Measurements from ENCODE around the gene CHAF1A.
A peak's percentile ranks its signal among the peaks of the same experiment; 100 is the strongest.

CHAF1A gene

DNA sequence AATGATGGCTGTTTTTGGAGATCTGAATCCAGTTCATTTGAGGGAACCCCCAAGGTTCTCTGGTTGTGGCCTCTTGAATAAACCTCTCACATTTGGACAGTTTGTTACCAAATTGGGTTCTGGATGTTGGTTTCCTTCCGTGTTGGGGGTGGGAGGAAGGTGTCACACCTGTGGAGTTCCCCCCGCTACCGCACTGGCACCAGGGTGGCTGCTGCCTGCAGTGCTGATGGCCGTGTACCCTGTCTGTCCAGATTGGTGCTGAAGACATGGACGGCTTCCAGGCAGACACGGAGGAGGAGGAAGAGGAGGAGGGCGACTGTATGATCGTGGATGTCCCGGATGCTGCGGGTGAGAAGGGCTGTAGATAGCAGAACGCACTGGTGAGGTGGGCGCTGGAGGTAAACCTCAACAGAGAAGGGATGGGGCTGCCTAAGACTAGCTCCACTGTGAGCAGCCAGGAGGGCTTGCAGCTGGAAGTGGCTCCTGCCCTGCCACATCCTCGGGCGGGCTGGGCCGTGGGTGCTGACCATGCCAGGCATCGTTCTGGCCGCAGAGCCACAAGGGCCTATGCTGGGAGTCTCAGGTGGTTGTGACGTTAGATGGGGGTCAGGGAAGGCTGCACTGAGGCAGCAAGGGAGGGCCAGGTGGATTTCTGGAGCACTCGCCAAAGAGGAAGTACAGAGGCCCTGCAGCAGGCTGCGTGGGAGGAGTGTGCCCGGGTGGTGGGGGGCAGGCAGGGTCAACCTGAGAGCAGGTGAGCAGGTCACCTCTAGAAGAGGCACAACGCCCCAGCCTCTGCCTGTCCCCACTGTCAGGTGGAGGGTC is 39.8 kb downstream of the CHAF1A start:
- no peak for DNase-seq (ENCODE audit: low spot score)

DNA sequence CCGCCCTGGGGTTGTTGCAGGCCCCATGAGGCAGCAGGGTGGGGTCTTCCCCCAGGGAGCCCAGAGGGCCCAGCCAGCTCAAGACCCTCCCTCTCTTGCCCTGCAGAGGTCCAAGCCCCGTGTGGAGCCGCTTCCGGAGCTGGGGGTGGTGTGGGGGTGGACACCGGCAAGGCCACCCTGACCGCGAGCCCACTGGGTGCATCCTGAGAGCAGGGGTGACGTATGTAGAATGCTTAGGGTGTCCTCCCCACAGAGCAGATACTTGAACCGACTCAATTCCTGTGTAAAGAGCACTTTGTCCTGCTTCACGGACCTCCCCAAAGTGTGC is 40.3 kb downstream of the CHAF1A start:
- DNase-seq (ENCODE audit: low spot score) = no peak

DNA sequence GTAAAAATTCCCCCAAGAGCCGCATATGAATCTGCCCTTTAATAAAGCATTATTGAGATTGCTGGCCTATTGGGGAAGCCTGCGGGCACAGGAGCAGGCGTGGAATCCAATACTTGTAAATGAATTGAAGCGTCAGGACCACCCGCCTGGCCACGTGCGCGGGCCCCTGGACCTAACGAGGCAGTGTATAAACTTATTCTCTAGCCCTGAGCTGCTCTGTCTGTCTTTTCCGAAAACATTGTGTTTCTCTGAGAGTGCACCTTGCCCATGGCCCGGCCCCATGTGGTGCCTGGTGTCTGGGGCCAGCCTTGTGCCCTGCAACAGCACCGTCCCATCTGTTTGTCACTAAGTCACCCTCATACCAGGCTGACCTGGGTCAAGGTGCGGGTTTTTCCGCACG is 40.7 kb downstream of the CHAF1A start:
- DNase-seq (ENCODE audit: low spot score) = no peak

DNA sequence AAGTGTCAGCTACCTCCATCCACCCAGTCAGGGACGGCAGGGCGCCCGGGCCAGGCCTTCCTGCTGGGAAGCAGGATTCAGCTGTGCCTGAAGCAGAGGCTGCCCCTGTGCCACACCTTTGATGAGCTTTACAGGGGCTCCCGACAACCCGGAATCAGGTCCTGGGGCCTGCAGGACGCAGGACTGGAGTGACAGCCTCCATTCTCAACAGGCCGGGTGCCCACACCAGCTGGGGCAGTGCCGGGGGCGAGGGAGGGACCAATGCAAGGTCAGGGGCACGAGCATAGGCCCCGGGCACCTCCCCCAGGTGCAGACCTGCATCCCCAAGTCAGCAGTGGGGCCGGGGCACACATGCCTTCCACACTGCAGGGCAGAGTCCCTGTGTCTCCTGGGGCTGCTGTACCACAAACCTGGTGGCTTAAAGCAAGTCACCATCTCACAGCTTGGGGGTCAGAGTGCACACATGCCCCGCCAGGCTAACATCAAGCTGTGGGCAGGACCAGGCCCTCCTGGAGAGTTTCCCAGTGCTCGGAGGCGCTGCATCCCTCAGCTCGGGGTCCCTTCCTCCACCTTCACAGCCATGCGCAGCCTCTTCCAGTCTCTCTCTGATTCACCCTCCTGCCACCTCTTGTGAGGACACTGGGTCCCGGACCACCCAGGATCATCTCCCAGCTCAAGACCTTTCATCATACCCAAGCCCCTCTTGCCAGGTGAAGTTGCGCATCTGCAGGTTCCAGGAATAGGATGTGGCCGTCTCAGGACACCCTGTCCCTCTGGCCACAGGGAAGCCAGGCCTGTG is 41.7 kb downstream of the CHAF1A start:
- DNase-seq (ENCODE audit: low spot score) = no peak

DNA sequence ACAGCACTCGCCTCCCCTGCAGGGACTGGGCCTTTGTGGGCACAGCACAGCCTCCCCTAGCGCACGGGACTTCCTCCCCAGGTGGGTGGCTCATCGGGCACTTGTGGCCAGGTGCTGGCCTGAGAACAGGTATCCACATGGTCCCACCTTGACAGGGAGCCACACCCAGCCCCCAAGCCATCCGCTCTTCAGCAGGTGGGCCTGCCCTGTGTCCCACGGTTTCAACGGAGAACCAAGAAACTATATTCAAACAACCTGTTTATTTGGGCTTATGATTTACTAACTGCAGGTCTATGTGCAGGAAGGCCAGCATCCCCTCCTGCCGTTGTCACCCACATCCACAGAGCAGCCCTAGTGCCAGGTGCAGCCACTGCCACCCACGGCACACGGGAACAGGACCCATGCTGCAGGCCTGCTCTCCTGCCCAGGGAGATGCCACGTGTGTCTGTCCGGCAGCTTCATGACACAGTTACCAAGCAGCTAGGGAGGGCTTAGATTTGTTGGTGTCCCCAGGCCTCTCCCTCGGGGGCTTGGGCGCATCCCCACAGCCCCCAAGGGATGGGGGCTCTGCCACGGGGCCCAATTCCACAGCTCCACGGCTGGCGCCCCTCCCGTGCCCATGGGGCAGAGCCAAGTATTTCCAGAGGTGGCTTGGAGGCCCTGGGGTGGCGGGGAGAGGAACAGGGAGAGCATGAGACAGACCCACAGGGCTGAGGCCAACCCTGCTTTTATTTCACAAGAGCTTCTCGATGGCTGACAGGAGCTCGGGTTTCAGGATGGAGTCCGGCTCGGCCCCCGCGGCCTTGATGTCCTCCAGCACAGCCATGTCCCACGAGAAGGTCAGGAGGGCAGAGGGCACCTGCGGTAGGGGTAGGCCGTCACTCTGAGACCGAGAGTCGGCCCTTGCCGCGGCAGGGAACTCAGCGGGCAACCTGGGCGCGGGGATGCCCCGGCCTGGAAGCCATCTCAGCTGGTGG is 42.6 kb downstream of the CHAF1A start:
- no peak for DNase-seq (ENCODE audit: low spot score)

DNA sequence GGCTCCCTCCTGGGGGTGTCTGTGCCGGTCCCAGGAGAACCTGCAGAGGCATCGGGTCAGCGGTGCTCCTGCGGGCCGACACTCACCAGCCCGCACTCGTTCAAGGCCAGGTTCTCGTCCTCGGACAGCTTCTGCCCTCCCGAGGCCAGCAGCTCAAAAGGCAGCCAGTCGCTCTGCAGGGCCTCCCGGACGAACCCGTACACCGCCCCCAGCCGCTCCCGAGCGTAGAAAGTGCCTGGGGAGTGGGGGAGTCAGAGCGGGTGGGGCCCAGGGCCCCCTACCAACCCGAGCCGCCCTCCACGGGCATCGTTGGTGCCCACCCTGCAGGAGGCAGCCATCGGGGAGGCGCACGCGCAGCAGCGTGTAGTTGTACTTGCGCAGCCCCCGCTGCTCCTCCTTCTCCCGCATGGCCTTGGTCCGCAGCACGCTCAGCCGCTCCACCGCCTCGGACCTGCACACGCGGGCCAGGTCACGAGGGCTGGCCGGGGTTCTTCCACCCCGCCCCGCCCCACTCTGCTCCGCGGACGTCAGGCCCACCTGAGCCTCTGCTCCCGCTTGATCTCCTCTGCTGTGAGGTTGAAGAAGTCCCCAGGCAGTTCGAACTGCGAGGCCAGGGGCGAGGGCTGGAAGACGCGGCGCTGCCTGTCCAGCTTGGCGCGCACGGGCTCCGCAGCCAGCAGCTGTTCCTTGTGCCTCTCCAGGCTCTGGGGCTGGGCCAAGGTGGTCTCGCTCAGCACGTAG is 43.7 kb downstream of the CHAF1A start:
- no peak for DNase-seq (ENCODE audit: low spot score)

DNA sequence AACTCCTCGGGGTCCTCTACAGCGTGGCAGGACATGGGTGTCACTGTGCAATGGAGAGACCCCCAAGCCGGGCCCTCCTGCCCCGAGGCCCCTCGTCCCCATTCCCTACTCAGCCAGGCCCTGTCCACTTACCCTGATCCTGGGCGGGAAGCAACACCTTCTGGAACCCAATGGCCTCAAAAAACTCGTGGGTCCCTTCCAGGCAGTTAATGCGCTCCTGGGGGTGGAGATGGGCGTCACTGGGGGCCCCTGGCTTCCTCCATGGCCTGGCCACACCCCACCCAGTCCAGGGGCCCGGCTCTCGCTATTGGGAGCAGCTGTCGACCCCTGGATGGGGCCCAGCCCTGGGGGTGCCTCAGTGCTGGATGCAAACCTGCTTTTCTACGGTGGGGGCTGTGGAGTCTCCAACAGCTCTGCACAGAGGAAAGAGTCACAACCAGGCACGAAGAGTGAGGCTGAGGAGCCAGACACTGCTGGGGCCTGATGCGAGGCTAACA is 44.3 kb downstream of the CHAF1A start:
- DNase-seq (ENCODE audit: low spot score) = no peak

DNA sequence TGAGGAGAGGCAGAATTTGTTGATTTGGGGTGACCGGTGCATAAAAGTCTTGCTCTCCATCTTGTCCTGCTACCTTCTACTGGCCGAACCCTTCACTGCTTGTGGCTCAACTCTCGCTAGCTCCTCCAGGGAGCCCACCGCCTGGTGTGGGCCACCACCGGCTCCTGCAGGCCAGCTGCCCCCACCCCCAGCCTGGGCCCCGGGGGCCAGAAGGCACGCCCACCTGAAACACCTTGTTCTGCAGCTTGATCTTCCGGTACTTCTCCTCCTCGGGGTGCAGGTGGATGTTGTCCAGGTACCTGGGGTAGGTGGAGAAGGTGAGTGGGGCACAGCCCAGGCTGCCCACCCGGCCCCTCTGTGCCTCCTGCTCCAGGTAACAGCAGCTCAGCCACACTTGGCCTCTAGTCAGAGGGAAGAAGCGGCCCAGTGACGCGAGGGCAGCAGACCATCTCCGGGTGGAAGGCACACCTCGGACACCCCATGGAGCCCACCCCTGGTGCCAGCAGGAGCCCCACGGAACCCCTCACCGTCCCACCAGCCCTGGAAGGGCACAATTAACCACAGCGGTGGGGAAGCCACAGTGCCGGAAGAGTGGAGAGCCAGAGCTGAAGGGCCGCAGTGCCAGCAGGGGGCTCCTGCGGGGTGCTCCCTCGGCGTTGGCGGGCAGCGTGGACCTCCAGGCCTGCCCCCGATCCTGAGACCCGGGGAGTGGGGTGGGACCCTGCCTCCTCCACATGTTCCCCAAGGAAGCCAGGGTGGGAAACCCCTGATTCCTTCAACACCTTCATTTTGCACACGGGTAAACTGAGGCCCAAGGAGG is 45.1 kb downstream of the CHAF1A start:
- no peak for DNase-seq (ENCODE audit: low spot score)

DNA sequence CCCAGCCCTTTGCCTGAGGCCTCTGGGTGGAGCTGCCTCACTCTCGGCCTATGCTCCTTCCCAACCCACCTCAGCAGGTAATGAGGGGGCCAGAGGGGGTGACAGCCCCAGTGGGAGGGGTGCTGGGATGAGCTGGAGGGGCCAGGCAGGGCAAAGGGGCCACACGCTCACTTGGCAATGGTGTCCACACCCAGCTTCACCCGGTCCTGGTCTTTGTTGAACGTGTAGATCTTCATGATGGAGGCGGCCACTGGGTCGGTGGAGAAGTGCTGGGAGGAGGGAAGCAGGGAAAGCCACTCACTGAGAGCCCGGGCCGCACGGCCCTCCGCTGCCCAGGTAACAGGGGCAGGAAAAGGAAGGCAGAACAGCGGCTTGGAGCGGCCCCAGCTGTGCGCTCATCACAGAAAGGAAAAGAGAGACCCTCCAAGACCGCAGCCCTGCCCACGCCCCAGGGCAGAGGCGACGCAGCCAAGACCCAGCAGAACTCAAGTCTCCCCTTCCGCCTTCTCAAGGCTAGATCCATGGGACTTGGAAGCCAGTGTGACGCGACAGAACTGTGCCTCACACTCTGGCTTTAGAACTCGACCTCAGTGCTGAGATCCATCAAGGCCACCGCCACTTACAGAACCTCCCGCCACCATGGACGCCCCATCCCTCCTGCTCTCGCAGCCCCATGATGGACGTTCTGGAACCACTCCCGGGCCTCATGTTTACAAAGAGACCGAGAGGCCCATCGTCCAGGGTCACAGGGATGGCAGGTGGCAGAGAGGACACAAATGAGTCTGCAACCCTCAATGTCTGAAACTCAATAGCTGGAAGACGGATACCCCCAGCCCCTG is 45.9 kb downstream of the CHAF1A start:
- DNase-seq (ENCODE audit: low spot score) = no peak

DNA sequence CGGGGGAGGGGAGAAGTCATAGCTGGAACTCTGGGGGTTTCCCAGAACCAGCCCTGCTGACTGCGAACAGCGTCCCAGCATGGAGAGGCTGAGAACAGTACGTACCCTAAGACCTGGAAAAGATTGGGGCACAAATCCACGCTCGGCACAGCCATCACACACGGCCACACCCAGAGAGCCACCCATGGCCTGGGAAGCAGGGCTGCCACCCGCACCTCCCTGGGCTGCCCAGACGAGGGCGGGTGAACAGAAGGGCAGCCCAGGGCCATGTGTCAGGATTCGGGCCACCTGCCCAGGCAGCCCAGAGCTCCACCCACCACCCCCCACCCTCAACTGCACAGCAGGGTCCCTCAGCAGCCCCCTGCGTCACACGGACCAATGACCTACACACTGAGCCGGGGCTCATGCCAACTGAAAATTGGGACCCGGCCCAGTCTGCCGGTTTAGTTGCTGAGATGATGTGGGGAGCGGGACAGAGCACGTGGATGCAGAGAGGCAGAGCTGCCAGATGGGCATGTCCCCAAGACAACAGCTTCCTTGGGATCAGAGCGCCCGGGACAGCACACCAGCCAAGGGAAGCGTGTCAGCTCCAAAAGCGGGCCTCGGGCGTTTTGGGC is 46.7 kb downstream of the CHAF1A start:
- no peak for DNase-seq (ENCODE audit: low spot score)

DNA sequence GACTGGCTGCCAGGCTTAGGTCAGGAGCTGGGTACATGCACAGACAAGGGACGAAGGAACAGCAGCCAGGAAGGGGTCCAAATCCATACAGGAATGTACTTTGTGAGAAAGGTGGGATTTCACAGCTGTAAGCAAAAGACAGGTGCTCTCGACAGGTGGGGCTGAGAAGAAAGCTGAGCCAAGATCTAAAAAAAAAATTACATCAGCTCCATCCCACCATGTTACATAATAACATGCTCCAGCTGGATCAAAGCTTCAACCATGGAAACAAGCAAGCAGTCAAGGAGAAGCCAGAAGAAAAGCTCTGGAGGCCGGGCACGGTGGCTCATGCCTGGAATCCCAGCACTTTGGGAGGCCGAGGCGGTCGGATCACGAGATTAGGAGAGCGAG is 47.2 kb downstream of the CHAF1A start:
- DNase-seq (ENCODE audit: low spot score) = no peak

DNA sequence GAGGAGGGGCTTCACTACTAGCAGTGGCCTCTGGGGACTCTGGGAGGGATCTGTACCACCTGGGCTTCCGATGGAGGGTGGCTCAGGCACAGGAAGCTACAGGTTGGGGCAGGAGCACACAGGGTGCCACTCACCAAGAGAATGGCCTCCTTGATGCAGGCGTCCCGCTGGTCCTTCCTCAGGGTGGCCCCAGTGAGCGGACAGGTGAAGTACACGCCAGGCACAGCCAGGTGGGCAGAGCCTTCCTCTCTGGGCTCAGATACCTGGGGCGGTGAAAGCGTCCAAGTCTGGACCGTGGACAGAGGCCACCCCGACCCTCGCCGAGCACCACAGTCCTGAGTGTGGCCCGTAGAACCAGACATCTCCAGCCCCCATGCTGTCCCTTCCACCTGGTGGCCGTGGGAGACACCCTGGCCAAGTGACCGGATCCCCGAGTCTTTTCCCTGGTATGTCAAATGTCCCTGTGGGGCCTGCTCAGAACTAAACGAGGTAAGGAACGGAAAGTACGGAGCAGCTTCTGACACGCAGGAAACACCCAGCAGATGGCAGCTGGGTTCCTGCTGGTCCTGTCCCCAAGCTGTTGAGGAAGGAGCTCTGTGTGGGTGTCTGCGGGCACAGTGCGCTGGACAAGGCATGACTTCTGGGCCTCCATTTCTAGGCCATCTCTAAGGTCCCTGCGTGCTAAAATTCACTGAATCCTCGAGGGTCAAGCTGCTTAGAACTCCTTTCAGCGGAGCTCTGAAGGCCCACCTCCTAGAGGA is 50.0 kb downstream of the CHAF1A start:
- DNase-seq (ENCODE audit: low spot score) = no peak

DNA sequence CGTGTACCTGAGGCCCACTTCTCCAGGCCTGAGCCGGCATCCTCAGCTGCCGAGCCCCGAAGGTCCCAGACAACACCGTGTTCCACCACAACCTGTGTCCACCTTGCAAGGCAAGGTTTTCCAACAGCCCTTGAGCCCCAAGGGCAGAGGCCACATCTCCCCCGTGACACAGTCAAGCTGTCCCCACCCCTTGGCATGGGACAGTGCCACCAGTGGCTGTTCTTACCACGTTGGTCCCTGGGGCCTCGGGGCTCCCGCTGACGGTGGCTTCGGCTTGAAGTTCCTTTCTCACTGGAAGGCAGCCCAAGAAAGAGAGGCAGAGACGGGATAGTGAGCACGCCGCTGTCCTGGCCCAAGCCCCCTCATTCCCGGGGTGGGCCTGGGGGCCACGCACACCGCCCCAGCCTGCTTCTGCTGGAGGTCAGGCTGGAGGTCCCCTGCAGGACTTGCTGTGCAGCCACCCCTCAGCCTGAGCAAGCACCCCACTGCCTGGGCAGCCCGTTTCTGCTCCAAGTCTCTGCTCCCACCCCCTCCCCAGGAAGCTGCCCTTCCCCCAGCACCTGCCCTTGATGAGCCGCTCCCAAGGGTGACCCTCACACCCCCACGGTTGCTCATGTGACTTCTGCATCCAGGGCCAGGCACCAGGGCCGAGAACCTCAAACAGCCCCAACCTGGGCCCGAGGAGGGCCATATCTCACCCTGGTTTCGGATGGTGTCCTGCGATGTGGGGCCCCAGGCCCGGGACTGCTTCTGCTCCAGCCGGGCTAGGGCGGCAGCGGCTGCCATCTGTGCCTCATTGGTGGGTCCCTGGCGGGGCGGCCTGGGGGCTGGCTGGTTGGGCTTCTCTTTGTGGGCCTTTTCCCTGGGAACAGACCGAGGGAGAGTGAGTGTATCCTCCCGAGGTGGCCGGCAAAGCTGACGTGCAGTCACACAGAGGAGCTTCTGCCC is 51.1 kb downstream of the CHAF1A start:
- DNase-seq (ENCODE audit: low spot score) = no peak

DNA sequence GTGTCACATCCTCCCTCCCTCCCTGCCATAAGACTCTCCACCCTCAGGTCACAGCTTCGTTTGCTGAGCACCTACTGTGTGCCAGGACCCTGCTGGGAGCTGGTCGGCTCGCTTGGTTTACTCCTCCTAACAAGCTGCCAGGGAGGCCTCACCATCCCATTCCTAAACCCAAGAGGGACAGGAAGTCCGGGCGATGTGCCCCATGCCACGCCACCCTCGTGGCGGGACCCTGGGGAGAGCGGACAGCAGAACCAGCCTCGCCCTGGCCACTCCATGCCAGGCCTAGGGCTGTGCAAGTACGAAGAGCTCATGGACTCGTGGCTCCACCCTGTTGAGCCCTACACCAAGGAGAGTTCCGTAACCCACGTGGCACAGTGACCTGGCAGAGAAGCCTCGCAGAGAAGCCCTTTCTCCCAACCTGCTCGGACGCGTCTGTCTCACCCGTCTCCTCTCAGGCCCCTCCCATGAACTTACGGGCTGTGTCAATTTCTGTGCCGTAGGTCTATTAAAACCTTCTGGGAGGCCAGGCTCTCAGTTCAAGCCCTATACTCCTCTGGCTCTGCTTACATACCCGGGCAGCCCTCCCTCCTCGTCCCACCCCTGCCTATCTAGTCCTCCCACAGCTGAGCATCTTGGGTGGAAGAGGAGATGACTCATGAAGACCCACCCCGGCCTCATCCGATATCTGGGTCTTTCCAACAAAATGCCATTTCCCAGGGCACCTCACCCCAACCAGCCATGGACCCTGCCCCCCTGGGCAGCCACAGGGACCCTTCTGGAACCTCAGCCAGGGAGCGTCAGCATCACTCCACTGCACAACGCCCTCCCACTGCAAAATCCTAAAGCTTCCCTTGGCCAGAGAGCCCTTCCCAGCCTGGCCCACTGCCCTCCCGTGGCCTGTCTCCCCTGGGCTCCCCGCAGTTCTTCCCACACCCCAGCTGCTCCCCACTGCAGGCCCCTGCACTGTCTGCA is 52.6 kb downstream of the CHAF1A start:
- peak; percentile 75 for DNase-seq (ENCODE audit: low spot score)

DNA sequence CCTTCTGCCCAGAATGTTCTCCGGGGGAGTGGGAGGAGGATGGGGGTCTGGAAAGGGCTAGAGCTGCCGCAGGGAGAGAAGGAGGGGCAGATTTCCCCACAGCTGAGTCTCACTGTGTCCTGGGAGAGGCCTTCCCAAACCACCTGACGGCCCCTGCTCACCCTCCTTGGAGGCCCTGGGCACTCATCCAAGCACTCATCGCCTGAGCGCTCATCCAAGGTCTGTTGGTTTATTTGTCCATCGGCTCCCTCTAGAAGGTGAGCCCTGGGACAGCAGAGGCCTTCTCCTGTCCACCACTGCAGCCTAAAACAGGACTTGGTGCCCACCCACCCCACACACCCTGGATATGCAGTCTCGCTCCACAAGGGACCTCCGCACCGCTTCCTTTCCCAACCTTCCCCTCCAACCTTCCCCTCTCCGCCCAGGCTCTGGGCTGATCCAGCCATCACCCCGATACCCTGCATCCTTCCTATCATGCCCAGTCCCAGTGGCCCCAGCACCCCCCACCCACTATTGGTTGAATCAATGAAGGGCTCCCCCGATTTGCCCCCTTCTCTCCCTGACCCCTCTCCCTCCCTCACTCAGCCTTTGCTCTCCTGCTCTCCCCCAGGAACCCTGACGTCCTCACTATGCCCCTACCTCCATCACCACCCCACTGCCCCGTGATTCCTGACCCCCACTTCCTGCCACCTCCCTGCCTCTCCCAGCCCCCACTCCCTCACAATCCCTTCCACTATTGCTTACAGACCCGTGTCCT is 53.5 kb downstream of the CHAF1A start:
- peak; percentile 56 for DNase-seq (ENCODE audit: low spot score)
